Measurements from ENCODE around the gene IQSEC1. TPM values are rescaled to one million over a fixed set of nuclear protein-coding genes. Genes with fewer than 3 reads are reported as not detected.

The IQSEC1 gene
- total and polyA plus RNA-seq, 9 of the 15 experiments (the other 6 are each of a cell fraction or from before 2014, with no cell fraction given), result 0.56 to 39.0 (median 6.8) TPM

GRCh38 chr3:13019243-13020095, 53.8 kb downstream of the IQSEC1 start (continued):
- TF ChIP-seq JUND (IDR thresholded peaks at IDR 0.05; ENCODE audit: borderline replicate concordance, low read depth, low read length) (0 out of 2 replicates have a peak, but pooled peaks have one; percentile 22), JUND (tag; IDR thresholded peaks at IDR 0.05; ENCODE audit: borderline replicate concordance, low read depth, low read length) (no peak), ZBTB5 (IDR thresholded peaks at IDR 0.05) (no peak), HNRNPLL (IDR thresholded peaks at IDR 0.05; ENCODE audit: low read depth, low read length, poor library complexity, severe bottlenecking) (no peak), CREB1 (IDR thresholded peaks at IDR 0.05) (no peak), CREB1 (CRISPR knock-in tag; IDR thresholded peaks at IDR 0.05) (0 out of 2 replicates have a peak, but pooled peaks have one; percentile 20), ZNF766 (CRISPR knock-in tag; conservative IDR thresholded peaks at IDR 0.05) (0 out of 2 replicates have a peak, but pooled peaks have one; percentile 25), MTA3 (IDR thresholded peaks at IDR 0.05; ENCODE audit: borderline replicate concordance) (0 out of 2 replicates have a peak, but pooled peaks have one; percentile 24), ZNF316 (IDR thresholded peaks at IDR 0.05) (peak; percentile 97), UBTF (IDR thresholded peaks at IDR 0.05; ENCODE audit: borderline replicate concordance in 1 of 2, low read depth in 2 of 2, low read length in 2 of 2) (0 out of 4 replicates have a peak, but pooled peaks of 1 of the 2 experiments have one; percentile 50), HSF4 (CRISPR knock-in tag; IDR thresholded peaks at IDR 0.05; ENCODE audit: borderline replicate concordance) (no peak), TFAP4 (CRISPR knock-in tag; IDR thresholded peaks at IDR 0.05; ENCODE audit: borderline replicate concordance) (peak; percentile 54; the same call in 1 of the 2 replicates), KHSRP (IDR thresholded peaks at IDR 0.05) (no peak), NFE2 (IDR thresholded peaks at IDR 0.05; ENCODE audit: low read depth) (peak; percentile 76), DPF2 (IDR thresholded peaks at IDR 0.05) (0 out of 2 replicates have a peak, but pooled peaks have one; percentile 28), NRF1 (conservative IDR thresholded peaks at IDR 0.05 in 1 of 2, IDR thresholded peaks at IDR 0.05 in 1 of 2) (peak in 1 of 2 experiments; percentile 30; a peak in 1 of 4 replicates), ZNF217 (CRISPR knock-in tag; IDR thresholded peaks at IDR 0.05) (0 out of 2 replicates have a peak, but pooled peaks have one; percentile 24), ZZZ3 (IDR thresholded peaks at IDR 0.05) (no peak), RNF219 (CRISPR knock-in tag; IDR thresholded peaks at IDR 0.05) (no peak), C11orf30 (IDR thresholded peaks at IDR 0.05; ENCODE audit: low read depth) (peak; percentile 97)
